Measurements from ENCODE around the gene WFDC6.
"Not testable (repeated sequence)": the region's sequence is repeated elsewhere in the genome, so short reads cannot be mapped to it uniquely, and the experiment has no call there.

Gene WFDC6

DNA sequence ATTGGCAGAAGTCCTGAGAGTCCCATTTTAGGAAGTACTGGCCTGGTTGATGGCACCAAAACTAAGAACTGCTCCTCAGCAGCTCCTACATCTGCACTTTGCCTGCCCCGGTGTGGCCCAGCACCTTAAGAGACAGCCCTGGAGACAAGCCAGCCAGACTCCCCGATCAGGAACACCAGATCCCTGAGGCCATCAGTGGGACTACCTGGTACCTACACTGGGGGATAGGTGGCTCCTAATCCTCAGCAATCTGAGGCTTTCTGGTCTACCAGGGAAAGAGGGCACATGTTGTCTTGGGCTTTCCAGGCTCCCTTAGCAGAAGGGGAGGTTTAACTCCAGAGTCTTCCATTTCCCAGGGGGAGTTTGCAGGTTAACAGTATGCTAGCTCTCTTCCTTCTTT lies at the start of gene WFDC6:
Gene WFDC6, minus strand, starts transcription at position 101 of the 400 bp plus-strand sequence. Its CDS starts 75 bp downstream, at position 26.
- no peak for DNase-seq

DNA sequence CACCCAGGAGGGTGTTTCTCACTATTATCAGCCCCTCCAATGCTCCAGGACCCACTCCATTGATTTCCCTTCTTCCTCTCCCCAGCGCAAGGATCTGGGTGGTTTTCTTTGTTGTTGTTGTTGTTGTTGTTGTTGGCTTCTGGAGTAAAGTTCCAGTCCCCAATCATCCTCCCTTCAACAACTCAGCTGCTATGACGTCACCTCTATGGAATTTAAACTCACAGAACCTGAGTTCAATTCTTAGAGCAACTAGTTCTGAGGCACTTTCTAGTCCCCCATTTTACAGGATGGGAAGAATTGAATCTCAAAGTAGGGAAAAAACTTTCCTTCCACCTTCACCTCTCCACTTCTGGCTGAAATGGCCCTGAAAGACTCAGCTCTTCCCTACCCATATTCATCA lies 49.5 kb upstream of the WFDC6 start:
- DNase-seq, result no peak

DNA sequence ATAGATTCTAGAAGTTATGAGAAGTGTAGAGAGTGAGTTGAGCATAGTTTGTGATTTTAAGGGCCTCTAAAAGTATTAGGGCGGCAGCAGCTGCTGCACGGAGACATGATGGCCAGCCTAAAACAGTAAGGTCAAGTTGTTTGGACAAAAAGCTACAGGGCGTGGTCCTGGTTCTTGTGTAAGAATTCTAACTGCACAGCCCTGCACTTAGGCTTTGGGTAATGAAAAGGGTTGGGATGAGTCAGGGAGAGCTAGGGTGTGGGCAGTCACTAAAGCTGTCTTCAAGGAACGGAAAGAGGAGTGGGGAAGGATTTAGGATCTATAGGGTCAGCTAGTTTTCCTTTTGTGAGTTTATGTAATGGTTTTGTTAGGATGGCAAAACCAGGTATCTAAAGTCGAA lies 46.7 kb upstream of the WFDC6 start:
- DNase-seq, result not testable (repeated sequence)

DNA sequence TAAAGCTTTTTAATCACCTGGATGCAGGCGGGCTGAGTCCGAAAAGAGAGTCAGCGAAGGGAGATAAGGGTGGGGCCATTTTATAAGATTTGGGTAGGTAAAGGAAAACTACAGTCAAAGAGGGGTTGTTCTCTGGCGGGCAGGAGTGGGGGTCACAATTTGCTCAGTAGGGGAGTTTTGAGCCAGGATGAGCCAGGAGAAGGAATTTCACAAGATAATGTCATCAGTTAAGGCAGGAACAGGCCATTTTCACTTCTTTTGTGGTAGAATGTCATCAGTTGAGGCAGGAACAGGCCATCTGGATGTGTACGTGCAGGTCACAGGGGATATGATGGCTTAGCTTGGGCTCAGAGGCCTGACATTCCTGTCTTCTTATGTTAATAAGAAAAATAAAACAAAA lies 45.0 kb upstream of the WFDC6 start:
- not testable (repeated sequence) for DNase-seq

DNA sequence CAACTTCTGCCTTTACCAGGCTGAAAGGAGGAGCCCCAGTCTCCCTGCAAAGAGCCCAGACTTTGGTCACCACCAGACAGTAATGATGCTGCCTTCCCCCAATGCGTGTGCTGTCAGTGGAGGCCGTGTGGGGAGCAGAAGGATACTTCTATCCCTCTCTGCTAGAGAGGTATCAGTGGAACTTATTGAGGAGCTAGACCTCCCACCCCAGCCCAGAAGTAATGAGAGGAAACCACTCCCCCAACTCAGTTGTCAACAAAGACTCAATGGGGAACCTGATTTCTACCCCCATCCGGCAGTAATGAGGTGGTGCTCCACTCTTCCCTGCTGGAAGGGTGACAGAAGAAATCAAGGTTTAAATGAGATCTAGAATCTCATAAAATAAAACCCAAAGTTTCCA lies 44.2 kb upstream of the WFDC6 start:
- DNase-seq, result no peak

DNA sequence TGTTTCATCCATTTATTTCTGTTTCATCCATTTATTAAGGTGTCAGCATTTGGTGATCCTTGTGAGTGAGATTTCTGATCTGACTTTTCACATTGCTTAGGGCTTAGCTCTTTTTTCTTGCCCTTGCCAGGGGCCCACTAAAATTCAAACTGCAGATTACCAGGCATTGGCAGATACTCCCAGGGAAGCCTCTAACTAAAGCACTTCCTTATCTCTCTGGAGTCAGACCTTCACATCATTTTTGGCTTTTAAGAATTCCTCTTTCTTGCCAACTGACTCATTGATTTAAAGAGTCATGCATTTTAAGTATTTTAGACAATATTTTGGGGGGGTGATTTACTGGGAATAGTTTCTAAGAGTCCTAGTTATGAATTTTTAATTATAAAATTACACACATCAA lies 42.4 kb upstream of the WFDC6 start:
- no peak for DNase-seq

DNA sequence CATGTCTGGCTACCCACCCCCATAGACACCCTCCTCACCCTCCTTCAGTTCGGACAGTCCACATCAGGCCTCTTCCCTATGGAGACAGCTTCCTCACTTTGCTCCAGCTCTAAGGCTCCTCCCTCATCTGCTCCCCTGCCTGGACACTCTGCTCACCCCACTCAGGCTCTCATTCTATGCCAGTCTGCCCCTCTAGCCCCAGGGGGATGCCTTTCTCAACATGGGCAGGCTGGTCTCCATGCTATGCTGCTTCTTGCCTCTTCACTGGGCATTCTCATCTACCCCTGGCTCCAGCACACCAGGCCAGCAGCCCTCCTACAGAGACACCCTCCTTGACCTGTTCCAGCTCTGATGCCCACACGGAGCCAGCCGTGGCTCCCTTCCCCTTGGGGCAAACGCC lies 39.9 kb upstream of the WFDC6 start, which contains the start of gene WFDC8:
Gene WFDC8, minus strand, starts transcription at position 101 of the 400 bp plus-strand sequence. Its CDS starts 37 bp downstream, at position 64.
- no peak for DNase-seq

DNA sequence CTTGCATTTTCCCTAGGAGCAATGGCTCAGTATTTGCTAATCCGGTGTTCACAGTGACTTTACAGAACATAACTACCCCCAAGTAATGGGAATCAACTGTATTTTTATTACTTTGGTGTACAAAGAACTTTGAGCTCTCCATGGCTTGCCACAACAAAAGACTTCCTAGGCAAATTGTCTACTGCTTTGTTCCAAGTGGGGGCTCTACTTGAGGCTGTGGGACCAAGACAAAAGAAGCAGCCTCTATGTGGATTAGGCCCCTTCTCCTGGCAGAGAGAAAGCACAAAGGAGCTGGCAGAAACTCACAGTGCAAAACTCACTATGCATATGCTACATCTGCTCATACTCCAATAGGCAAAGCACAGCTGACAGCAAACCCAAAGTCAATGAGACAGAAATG lies 38.9 kb upstream of the WFDC6 start:
- no peak for DNase-seq

DNA sequence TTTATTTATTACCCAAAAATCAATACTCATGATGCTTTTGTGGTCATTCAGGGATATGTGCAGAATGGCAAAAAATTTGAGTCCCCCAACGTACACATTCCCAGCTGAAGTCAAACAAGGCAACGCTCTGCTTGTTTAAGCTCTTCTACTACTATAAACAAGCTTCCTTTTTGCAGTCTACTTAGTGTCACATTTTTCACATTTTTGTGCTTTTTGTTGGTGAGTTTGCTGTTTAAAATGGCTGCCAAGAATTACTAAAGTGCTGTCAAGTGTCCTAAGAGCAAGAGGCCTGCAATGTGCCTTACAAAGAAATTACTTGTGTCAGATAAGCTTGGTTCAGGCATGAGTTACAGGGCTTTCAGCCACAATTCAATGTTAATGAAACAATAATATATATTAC lies 37.7 kb upstream of the WFDC6 start:
- DNase-seq, result no peak

DNA sequence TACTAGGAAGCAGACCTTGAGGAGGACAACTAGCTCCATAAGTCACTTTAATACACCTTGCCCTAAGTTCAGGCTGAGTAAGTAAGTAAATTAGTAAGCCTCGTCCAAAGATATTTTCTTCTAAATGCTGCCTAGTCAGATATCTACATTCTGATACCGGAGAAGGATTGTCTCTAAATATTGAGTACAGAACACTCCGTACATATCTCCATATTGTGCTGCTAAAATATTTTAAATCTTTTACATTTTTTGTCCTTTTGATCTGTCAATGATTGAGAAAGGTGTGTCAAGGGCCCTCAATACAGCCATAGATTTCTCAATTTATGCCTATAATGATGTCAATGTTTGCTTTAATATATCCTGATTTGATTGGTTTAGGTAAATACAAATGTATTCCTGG lies 36.6 kb upstream of the WFDC6 start:
- DNase-seq, result no peak

DNA sequence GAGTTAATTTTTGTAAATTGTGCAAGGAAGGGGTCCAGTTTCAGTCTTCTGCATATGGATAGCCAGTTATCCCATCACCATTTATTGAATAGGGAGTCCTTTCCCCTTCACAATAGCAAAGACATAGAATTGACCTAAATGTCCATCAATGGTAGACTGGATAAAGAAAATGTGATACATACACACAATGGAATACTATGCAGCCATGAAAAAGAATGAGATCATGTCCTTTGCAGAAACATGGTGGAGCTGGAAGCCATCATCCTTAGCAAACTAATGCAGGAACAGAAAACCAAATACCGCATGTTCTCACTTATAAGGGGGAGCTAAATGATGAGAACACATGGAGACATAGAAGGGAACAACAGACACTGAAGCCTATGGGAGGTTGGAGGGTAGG lies 30.4 kb upstream of the WFDC6 start:
- DNase-seq, result not testable (repeated sequence)

DNA sequence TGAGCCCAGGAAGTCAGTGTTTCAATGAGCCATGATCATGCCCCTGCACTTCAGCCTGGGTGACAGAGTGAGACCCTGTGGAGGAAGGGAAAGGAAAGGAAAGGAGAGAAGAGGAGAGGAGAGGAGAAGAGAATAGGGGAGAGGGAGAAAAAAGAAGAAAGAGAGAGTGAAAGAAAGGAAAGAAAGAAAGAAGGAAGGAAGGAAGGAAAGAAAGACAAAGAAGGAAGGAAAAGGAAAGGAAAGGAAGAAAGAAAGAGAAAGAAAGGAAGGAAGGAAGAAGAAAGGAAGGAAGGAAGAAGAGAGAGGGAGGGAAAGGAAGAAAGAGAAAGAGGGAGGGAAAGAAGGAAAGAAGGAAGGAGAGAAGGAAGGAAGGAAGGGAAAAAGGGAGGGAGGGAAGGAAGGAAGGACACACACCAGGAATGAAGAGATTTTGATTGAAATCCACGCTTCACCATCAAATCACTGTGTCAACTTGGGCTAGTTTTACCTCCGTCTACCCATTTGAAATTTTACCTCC lies 25.5 kb upstream of the WFDC6 start:
- no peak for DNase-seq

DNA sequence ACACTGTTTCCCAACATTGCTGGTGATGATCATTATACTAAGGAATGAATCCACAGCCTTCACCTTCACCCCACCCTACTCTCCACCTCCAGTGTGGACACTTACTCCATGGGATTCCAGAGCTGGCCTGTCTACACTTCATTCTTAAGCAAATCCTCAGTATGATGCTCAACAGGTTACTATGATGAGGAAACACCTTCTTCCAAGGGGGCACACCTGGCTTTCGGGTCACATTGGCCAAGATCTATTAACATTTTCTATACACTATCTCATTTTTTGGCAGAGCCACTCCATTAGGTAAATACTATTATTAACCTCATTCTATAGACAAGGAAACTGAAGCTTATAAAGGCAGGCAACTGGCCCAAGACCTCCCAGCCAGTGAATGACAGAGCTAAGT lies 15.9 kb upstream of the WFDC6 start:
- no peak for DNase-seq

DNA sequence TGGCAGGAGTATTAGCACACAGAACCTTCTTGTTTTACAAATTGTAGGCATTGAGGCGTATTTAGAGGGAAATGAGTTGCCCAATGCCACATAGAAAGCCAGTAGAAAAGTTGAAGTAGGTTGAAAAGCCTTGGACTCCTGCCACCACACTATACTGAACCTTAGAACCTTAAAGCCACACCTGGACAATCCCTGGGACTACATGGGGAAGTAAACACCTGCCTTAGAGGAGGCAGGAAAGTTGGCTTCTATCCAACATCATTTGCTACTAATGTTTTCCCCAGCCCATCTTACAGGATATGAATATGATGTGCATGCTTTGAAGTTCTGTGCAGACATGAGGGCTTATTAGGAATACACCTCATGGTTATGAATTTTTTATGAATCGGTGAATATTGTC lies 13.2 kb upstream of the WFDC6 start:
- DNase-seq, result no peak

DNA sequence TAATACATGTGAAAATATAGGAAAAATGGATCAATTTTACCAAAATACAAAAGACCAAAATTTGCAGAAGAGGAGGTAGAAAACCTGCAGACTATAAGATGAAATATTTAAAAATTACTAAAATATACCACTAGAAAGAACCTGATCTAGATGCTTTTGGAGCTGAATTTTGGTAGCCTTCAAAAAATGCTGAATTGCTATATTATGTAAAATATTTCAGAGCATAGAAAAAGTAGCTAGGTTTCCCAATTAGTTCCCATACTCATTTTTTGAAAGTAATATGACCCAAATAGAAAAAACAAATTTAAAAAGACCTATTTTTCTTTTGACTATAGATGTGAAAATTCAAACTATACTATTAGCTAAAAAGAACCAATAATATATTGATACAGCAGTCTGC lies 11.5 kb upstream of the WFDC6 start:
- DNase-seq, result no peak

DNA sequence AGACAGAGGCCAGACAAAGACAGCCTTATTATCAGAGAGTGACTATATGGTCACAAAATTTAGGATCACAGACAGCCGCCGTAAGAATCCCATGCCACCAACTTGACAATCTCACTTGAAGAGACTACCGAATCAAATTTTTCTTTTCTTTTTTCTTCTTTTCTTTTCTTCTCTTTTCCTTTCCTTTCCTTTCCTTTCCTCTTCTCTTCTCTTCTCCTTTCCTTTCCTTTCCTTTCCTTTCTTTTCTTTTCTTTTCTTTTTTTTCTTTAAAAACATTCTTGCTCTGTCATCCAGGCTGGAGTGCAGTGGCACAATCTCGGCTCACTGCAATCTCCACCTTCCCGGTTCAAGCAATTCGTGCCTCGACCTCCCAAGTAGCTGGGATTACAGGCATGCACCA lies 9.1 kb upstream of the WFDC6 start:
- no peak for DNase-seq

DNA sequence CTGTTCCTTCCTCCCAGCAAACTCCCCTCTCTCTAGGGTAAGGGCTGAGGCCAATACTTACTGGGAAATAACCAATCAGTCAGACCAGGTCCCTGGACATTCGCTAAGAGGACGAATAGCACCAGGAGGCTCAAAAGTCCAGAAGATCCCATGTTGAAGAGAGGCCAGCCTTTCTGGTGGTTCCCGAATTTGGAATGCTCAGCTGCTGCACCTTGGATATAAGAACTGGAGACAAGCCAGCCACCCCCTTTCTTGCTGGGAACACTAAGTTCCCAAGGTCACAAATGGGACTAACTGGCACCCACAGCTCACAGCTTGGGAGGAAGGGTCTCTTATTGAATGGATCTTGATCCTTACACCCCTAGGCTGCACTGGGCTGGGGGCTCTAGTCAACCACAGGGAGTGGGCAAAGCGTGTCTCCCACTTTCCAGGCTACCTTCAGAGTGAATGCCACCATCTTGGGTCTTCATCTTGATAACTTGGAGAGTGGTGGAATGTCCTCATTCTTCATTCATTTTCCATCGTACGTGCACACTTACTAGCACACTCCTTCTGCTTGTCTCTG lies 8.0 kb upstream of the WFDC6 start, which contains the start of gene EPPIN:
Gene EPPIN, minus strand, starts transcription at position 196 of the 565 bp plus-strand sequence. Its CDS starts 44 bp downstream, at position 152.
- no peak for DNase-seq

DNA sequence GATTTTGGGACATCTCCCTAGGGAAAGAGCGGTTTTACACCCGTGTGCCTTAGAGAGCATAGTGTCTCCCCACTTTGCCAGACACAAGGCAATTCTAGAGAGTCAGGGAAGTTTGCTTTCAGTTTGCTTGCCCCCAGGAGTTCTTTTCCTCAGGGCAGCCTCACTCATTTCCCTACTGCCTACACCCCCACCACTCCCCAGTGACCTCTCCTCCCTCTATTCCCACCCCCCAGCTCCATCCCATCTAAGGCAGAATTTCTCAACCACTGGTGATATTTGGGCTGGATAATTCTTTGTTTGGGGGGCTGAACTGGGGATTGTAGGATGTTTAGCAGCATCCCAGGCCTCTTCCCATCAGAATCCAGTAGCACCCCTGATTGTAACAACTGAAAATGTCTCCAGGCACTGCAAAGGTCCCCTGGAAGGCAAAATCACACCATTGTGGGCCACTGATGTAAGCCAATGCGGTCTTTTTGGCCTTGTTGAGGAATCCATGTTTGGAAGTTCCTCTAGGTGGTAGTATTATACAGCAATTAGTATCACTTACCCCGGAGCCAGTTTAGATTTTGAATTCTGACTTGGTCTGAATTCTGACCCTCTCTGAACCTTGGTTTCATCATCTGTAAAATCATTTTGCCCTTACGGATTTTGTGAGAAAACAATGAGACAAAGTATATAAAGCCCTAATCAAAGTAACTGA lies 6.6 kb upstream of the WFDC6 start:
- no peak for DNase-seq

DNA sequence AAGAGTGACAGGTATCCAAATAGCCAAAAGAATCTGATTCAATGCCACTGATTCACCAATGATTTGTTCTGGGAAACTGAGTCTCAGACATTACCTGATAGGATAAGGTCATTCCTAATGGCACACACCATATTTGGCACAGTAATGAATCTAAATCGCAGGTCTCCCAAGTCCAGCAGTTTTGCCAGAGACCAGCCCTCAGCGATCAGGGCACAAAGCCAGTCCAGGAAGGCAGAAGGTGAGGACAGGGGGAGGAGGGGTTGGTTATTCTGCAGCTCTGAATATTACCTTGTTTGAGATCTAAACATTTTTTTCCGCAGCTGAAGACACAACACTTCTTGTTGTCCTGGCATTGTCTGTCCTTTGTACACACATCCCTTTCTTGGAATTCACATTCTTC lies 6.1 kb upstream of the WFDC6 start:
- no peak for DNase-seq

DNA sequence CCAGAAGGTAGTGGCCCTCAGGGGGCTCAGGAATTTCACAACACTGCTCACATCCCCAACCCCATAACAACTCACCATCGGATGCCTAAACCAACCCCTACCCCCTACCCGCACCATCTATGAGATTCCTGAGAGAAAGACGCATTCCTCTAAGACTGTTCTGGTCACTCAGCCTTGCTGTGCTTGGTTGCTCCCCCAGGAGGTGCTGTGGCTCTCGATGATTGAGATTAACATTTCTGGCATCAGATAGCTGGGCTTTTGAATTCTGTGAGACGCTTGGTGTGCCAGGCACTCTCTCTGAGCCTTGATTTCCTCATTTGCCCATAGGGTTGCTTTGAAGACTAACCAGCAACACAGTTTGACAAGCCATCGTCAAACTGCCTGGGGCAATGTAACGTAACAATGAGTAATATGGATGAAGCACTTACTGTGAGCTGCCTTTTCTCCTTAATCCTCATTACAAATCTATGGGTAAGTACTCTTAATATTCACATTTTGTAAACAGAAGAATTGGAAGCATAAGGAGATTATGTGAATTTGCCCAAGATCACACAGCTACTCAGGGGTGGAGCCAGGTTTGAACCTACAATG lies 978 bp downstream of the WFDC6 start:
- no peak for DNase-seq

DNA sequence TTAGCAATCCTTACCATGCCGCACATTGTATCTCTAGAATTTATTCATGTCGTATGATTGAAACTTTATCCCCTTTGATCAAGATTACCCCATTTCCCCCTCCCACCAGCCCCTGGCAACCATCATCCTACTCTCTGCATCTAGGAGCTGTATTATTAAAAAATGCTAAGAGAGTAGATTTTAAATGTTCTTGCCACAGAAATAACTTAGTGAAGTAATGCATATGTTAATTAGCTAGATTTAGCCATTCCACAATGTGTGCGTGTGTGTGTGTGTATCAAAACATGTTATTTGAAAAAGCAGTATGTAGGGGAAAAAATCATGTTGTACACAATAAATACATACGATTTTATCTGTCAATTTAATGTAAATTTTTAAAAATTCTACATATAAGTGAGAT lies 12.0 kb downstream of the WFDC6 start:
- no peak for DNase-seq

DNA sequence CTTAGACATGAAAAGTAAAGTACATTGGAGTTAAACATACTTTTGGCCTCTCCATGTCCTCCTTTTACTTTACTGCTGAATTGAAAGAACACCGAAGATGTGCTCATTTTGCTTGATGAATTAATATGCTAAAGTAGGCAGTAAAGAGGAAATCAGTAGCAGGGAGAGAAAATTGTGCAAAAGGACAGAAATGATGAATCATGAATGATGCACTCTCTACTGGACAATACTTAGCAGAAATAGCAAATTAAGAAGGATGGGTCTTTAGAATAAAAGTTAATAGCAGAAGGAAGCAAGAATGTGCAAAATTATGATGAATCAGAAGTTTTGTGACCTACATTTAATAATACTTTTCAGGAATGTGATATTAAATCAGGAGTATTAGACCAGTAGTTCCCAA lies 15.5 kb downstream of the WFDC6 start:
- no peak for DNase-seq

DNA sequence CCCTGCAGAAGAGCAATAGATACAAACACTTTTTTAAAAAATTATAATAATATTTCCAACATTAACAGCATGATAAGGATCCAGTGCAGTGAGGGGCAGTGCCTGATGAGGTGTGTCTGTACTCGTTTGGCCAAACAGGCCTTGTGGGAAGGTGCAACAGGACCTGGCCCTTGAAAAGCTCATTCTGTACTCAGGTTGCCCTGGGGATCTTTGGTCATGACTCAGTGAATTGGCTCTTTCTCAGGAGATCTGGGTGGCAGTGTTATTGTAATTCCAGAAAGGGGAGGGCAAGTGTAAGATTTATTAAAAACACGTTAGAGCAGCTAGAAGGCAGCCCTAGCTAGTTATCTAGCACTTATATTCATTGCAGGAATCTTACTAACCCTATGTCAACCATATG lies 21.0 kb downstream of the WFDC6 start:
- DNase-seq, result no peak

All from NCI-H524 treated with DMSO at 0.1 percent for 48 hours (cell line).